ENCODE data around the gene HS6ST3. TPM values are rescaled to one million over a fixed set of nuclear protein-coding genes. Genes with fewer than 3 reads are reported as not detected.

The HS6ST3 gene
- total and polyA plus RNA-seq, 9 of the 15 experiments (the other 6 are each of a cell fraction or from before 2014, with no cell fraction given): not detected

- in situ Hi-C loops (cut with MboI): no loop called here
- intact Hi-C loops (cut with micrococcal nuclease): no loop called here
These were observed 283.7 kb downstream of the HS6ST3 start for GRCh38 chr13:96373597-96373996.

DNA sequence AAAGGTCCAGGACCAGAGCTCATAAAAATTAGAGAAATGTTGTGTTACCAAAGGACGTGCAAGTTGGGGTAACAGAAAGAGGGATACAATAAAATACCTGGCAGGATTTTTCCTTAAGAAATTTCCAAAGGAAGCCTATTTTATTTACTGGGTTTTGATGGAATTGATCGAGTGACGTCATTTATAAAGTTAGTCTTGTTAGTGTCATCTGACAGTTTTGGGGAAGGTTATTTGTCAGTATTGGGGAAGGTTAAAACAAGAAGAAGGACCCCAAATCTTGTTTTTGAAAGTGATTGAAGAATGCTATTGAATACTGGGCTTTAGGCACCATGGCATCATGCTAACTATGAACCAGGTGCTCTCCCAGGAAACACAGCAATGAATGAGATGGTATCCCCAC lies 287.9 kb downstream of the HS6ST3 start:
- no peak overlapping the region for H3K27ac ChIP-seq (ENCODE audit: extremely low read depth, low read depth, low read length)
- H2AFZ ChIP-seq (ENCODE audit: low read depth, low read length): no peak overlapping the region
- ATAC-seq: no peak
- H3K36me3 ChIP-seq (ENCODE audit: control insufficient read depth, insufficient read depth, low read length): no peaks in the 10 kb centered on the region
- CTCF ChIA-PET (ENCODE audit: low intra/inter-chr PET ratio): no interaction called here
- H3K4me2 ChIP-seq (ENCODE audit: insufficient read depth, low read length): no peak overlapping the region
- POLR2A ChIA-PET: no interaction called here
- H3K4me1 ChIP-seq (replicated peaks in 1 of 2; ENCODE audit: control insufficient read depth in 2 of 2, insufficient read depth in 2 of 2, low read length in 2 of 2): no peaks in the 10 kb centered on the region
- intact Hi-C loops (cut with micrococcal nuclease) (no loop called here), in situ Hi-C loops (cut with MboI) (no loop called here)
- WGBS (ENCODE audit: insufficient coverage, low coverage, missing lambda C conversion rate): 0% methylated on average over 3 of the region's 3 CpGs
- no peak for DNase-seq (ENCODE audit: extremely low read depth in 1 of 4, low spot score in 3 of 4)
- H4K20me1 ChIP-seq (replicated peaks; ENCODE audit: control insufficient read depth, insufficient read depth, low read length): no peaks in the 10 kb centered on the region
- H3K4me3 ChIP-seq: no peak overlapping the region
- H3K27me3 ChIP-seq (ENCODE audit: control insufficient read depth in 2 of 2, insufficient read depth in 2 of 2, low read length in 2 of 2): no peaks in the 10 kb centered on the region
- FAIRE-seq: no peak
- no peak overlapping the region for H3K9ac ChIP-seq (ENCODE audit: insufficient read depth in 1 of 2, low read depth in 2 of 2, low read length in 2 of 2)
- H3K9me1 ChIP-seq (ENCODE audit: control insufficient read depth, insufficient read depth, low read length): no peaks in the 10 kb centered on the region
- no TSS peak for BruUV-seq (replicated peaks)
- H3K79me2 ChIP-seq (ENCODE audit: control insufficient read depth, insufficient read depth, low read length): no peaks in the 10 kb centered on the region
- no peaks in the 10 kb centered on the region for H3K9me3 ChIP-seq (replicated peaks; ENCODE audit: control insufficient read depth, insufficient read depth, low read depth, low read length)
- TF ChIP-seq ZNF347 (CRISPR knock-in tag; IDR thresholded peaks at IDR 0.05; ENCODE audit: low read depth) (no peak), MAFF (IDR thresholded peaks at IDR 0.05; ENCODE audit: low read length) (no peak), POLR2G (IDR thresholded peaks at IDR 0.05; ENCODE audit: low read depth, low read length) (no peak), HIVEP1 (CRISPR knock-in tag; IDR thresholded peaks at IDR 0.05) (no peak), RCOR1 (IDR thresholded peaks at IDR 0.05; ENCODE audit: borderline replicate concordance in 1 of 2, low read depth in 2 of 2, low read length in 2 of 2) (no peak), SP2 (IDR thresholded peaks at IDR 0.05; ENCODE audit: extremely low read depth, low read depth, low read length, poor library complexity, severe bottlenecking) (no peak), ZBTB1 (CRISPR knock-in tag; IDR thresholded peaks at IDR 0.05; ENCODE audit: borderline replicate concordance, low read depth) (no peak), KLF13 (tag; IDR thresholded peaks at IDR 0.05; ENCODE audit: borderline replicate concordance, low read depth) (no peak), PRPF4 (IDR thresholded peaks at IDR 0.05; ENCODE audit: insufficient read depth, low read depth, low read length, poor library complexity, severe bottlenecking) (no peak)
- TF ChIP-seq, protein P1, sequence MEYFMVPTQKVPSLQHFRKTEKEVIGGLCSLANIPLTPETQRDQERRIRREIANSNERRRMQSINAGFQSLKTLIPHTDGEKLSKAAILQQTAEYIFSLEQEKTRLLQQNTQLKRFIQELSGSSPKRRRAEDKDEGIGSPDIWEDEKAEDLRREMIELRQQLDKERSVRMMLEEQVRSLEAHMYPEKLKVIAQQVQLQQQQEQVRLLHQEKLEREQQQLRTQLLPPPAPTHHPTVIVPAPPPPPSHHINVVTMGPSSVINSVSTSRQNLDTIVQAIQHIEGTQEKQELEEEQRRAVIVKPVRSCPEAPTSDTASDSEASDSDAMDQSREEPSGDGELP (CRISPR knock-in tag; IDR thresholded peaks at IDR 0.05; ENCODE audit: borderline replicate concordance): no peak

More at GRCh38 chr13:96373597-96373996, 283.7 kb downstream of the HS6ST3 start:
- FAIRE-seq (no peak), ATAC-seq (no peak), DNase-seq (ENCODE audit: extremely low read depth in 1 of 4, low spot score in 3 of 4) (no peak)
- H3K4me1 ChIP-seq (replicated peaks in 1 of 2; ENCODE audit: control insufficient read depth in 2 of 2, insufficient read depth in 2 of 2, low read length in 2 of 2): no peaks in the 10 kb centered on the region
- H3K4me3 ChIP-seq: no peak overlapping the region
- ChIA-PET CTCF (ENCODE audit: low intra/inter-chr PET ratio) (no interaction called here), POLR2A (no interaction called here)
- no peaks in the 10 kb centered on the region for H3K9me1 ChIP-seq (ENCODE audit: control insufficient read depth, insufficient read depth, low read length)
- no peaks in the 10 kb centered on the region for H3K79me2 ChIP-seq (ENCODE audit: control insufficient read depth, insufficient read depth, low read length)
- H3K4me2 ChIP-seq (ENCODE audit: insufficient read depth, low read length): no peak overlapping the region
- BruUV-seq (replicated peaks): no TSS peak
- no peaks in the 10 kb centered on the region for H4K20me1 ChIP-seq (replicated peaks; ENCODE audit: control insufficient read depth, insufficient read depth, low read length)
- H3K36me3 ChIP-seq (ENCODE audit: control insufficient read depth, insufficient read depth, low read length): no peaks in the 10 kb centered on the region
- H3K9me3 ChIP-seq (replicated peaks; ENCODE audit: control insufficient read depth, insufficient read depth, low read depth, low read length): no peaks in the 10 kb centered on the region
- H3K9ac ChIP-seq (ENCODE audit: insufficient read depth in 1 of 2, low read depth in 2 of 2, low read length in 2 of 2): no peak overlapping the region
- no peak overlapping the region for H2AFZ ChIP-seq (ENCODE audit: low read depth, low read length)
- no peaks in the 10 kb centered on the region for H3K27me3 ChIP-seq (ENCODE audit: control insufficient read depth in 2 of 2, insufficient read depth in 2 of 2, low read length in 2 of 2)
- no peak for TF ChIP-seq ZNF140 (CRISPR knock-in tag; IDR thresholded peaks at IDR 0.05)
- TF ChIP-seq ZNF282 (CRISPR knock-in tag; IDR thresholded peaks at IDR 0.05): no peak
- TF ChIP-seq ZNF311 (CRISPR knock-in tag; IDR thresholded peaks at IDR 0.05): no peak
- no peak for TF ChIP-seq CHD1 (IDR thresholded peaks at IDR 0.05; ENCODE audit: low read length)
- TF ChIP-seq EZH2 (IDR thresholded peaks at IDR 0.05; ENCODE audit: borderline replicate concordance, low read depth, low read length): no peak
- TF ChIP-seq E2F1 (CRISPR knock-in tag; IDR thresholded peaks at IDR 0.05): no peak
- H3K27ac ChIP-seq (ENCODE audit: extremely low read depth, low read depth, low read length): no peak overlapping the region
- WGBS (ENCODE audit: insufficient coverage, low coverage, missing lambda C conversion rate): 0% methylated on average over 1 of the region's 1 CpG
